Neural crest cell (in vitro differentiated cells): ENCODE measurements around the gene GMCL2. TPM values are rescaled to one million over a fixed set of nuclear protein-coding genes. Genes with fewer than 3 reads are reported as not detected.

Experiments used
- DNase-seq: peaks from one replicate; pipeline ENCODE4 v3.0.0; 2021; ENCODE audit warnings: low read depth, mixed read lengths, low spot score
- H3K27ac Mint-ChIP-seq: one replicate; pipeline ENCODE4 v1.8.0; 2021; ENCODE audit warnings: mild to moderate bottlenecking, mixed read lengths; ENCODE audit not compliant: unreplicated experiment
- H3K27me3 Mint-ChIP-seq: 2 replicates; pipeline ENCODE4 v1.8.0; 2021; ENCODE audit warnings: low read depth, mild to moderate bottlenecking, mixed read lengths
- H3K36me3 Mint-ChIP-seq: 2 replicates; pipeline ENCODE4 v1.8.0; 2021; ENCODE audit warnings: low read depth, mild to moderate bottlenecking, mixed read lengths
- H3K4me1 Mint-ChIP-seq: 2 replicates; pipeline ENCODE4 v1.8.0; 2021; ENCODE audit warnings: mixed read lengths
- H3K4me3 Mint-ChIP-seq: one replicate; pipeline ENCODE4 v1.8.0; 2021; ENCODE audit warnings: mild to moderate bottlenecking, mixed read lengths
- H3K9me3 Mint-ChIP-seq: 2 replicates; pipeline ENCODE4 v1.8.0; 2021; ENCODE audit warnings: mixed read lengths
- CTCF ChIP-seq: fragments of 200-600 bp; sonication (generic); conservative IDR thresholded peaks from 2 replicates; pipeline ENCODE4 v1.5.0; 2021; ENCODE audit warnings: antibody characterized with exemption, mild to moderate bottlenecking
- total RNA-seq: library from RNA; stranded (reverse); gene quantifications from 2 replicates; pipeline ENCODE4 v1.2.1, GENCODE V29; 2021

GMCL2 gene
- total RNA-seq, 1 donor from 2014 or later = not detected

GRCh38 chr5:178224403-178224802, 37.2 kb upstream of the GMCL2 start:
- peaks cover 5% of the 10 kb centered on the region for H3K27me3 Mint-ChIP-seq
- H3K4me1 Mint-ChIP-seq = peaks cover 17% of the 10 kb centered on the region
- H3K9me3 Mint-ChIP-seq = no peaks in the 10 kb centered on the region
- no peak overlapping the region for H3K4me3 Mint-ChIP-seq
- H3K36me3 Mint-ChIP-seq = peaks cover 37% of the 10 kb centered on the region
- no peak overlapping the region for H3K27ac Mint-ChIP-seq
- no peak for DNase-seq
- no peak for TF ChIP-seq CTCF

GRCh38 chr5:178223828-178224335, 36.7 kb upstream of the GMCL2 start:
- Mint-ChIP-seq H3K9me3 (no peaks in the 10 kb centered on the region), H3K4me3 (peak overlapping the region; percentile 7), H3K4me1 (peaks cover 15% of the 10 kb centered on the region), H3K36me3 (peaks cover 35% of the 10 kb centered on the region), H3K27ac (no peak overlapping the region), H3K27me3 (peaks cover 5% of the 10 kb centered on the region)
- DNase-seq = no peak
- no peak for TF ChIP-seq CTCF

- DNase-seq = no peak
- Mint-ChIP-seq H3K9me3 (no peaks in the 10 kb centered on the region), H3K4me1 (peaks cover 15% of the 10 kb centered on the region), H3K4me3 (peak overlapping the region; percentile 62), H3K27ac (peak overlapping the region; percentile 21), H3K27me3 (peaks cover 5% of the 10 kb centered on the region), H3K36me3 (peaks cover 37% of the 10 kb centered on the region)
- TF ChIP-seq CTCF = peak; percentile 31
These were observed 36.1 kb upstream of the GMCL2 start for GRCh38 chr5:178223196-178223773.

GRCh38 chr5:178222292-178222691, 35.1 kb upstream of the GMCL2 start:
- Mint-ChIP-seq H3K9me3 (no peaks in the 10 kb centered on the region), H3K36me3 (peaks cover 27% of the 10 kb centered on the region), H3K4me1 (peaks cover 15% of the 10 kb centered on the region), H3K4me3 (peak overlapping the region; percentile 4), H3K27me3 (peaks cover 5% of the 10 kb centered on the region), H3K27ac (no peak overlapping the region)
- no peak for TF ChIP-seq CTCF
- DNase-seq = no peak

GRCh38 chr5:178221853-178222252, 34.7 kb upstream of the GMCL2 start:
- Mint-ChIP-seq H3K4me3 (peak overlapping the region; percentile 21), H3K36me3 (peaks cover 23% of the 10 kb centered on the region), H3K9me3 (no peaks in the 10 kb centered on the region), H3K27me3 (peaks cover 5% of the 10 kb centered on the region), H3K4me1 (peaks cover 15% of the 10 kb centered on the region), H3K27ac (no peak overlapping the region)
- no peak for DNase-seq
- no peak for TF ChIP-seq CTCF
